Measurements from ENCODE around the gene NAV3. TPM values are rescaled to one million over a fixed set of nuclear protein-coding genes. Genes with fewer than 3 reads are reported as not detected.

NAV3 gene
- polyA plus RNA-seq, 1 experiment: 91.7 TPM

- ChIA-PET POLR2A (no interaction called here), CTCF (no interaction called here)
- Histone ChIP-seq H3K36me3 (ENCODE audit: control insufficient read depth, insufficient read depth, low read length) (no peaks in the 10 kb centered on the region), H3K4me3 (ENCODE audit: low read depth, low read length) (no peak overlapping the region), H3K27me3 (ENCODE audit: control insufficient read depth, insufficient read depth, low read length) (no peaks in the 10 kb centered on the region)
- DNase-seq (ENCODE audit: low read depth): no peak
- no peak for TF ChIP-seq CTCF (IDR thresholded peaks at IDR 0.05; ENCODE audit: insufficient read depth, low read depth, low read length)
Observed at GRCh38 chr12:77983859-77984258, 153.2 kb downstream of the NAV3 start.

DNA sequence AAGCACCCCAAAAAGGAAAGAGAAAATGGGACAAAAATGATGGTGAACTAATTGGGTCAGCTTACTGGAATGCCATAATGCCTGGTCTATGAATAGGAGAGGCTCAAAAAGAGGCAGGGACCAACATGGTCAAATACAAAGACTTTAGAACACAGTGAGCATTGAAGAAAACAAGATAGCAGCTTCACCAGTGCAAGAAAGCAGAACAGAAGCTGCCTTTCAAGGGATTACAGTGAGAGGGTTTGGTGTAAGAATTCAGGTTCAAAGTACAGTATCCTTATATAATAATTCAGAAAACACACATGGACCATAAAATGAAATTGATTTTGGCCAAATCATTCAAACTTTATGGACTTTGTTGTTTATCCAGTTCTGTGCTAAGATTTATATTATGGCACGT, 162.1 kb downstream of the NAV3 start:
- no peak overlapping the region for H3K4me3 ChIP-seq (ENCODE audit: low read depth, low read length)
- no peak for TF ChIP-seq CTCF (IDR thresholded peaks at IDR 0.05; ENCODE audit: insufficient read depth, low read depth, low read length)
- H3K27me3 ChIP-seq (ENCODE audit: control insufficient read depth, insufficient read depth, low read length): no peaks in the 10 kb centered on the region
- ChIA-PET CTCF (interaction anchor here (0.8 to 1.3 kb wide), 2 partner anchors 68 to 669 kb away, joined by 3 read pairs; no protein-coding TSS in a partner anchor), POLR2A (interaction anchor here (0.7 kb wide), 1 partner anchor 46 kb away, joined by 3 read pairs; no protein-coding TSS in a partner anchor)
- H3K36me3 ChIP-seq (ENCODE audit: control insufficient read depth, insufficient read depth, low read length): no peaks in the 10 kb centered on the region
- no peak for DNase-seq (ENCODE audit: low read depth)

DNA sequence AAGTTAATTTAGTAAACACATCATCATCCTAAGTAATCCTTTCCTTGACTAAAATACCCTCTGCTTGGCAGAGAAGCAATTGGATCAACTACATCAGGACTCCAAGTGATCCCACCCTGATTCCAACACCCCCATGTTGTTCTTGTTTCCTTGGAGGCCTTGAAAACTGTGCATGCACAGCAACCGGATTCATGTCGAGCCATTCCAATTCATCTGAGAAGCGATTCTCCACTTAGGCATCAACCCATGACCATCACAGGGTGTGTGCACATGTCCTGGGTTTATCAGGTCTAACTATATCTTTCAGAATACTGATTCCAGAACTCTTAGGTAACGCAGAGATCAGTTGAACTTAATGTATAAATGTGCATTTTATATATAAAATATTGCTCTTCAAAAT, 163.0 kb downstream of the NAV3 start:
- Histone ChIP-seq H3K27me3 (ENCODE audit: control insufficient read depth, insufficient read depth, low read length) (no peaks in the 10 kb centered on the region), H3K36me3 (ENCODE audit: control insufficient read depth, insufficient read depth, low read length) (no peaks in the 10 kb centered on the region), H3K4me3 (ENCODE audit: low read depth, low read length) (no peak overlapping the region)
- DNase-seq (ENCODE audit: low read depth): no peak
- TF ChIP-seq CTCF (IDR thresholded peaks at IDR 0.05; ENCODE audit: insufficient read depth, low read depth, low read length): no peak
- ChIA-PET POLR2A (interaction anchor here (0.7 kb wide), 1 partner anchor 46 kb away, joined by 3 read pairs; no protein-coding TSS in a partner anchor), CTCF (interaction anchor here (0.8 to 1.3 kb wide), 2 partner anchors 69 to 670 kb away, joined by 3 read pairs; no protein-coding TSS in a partner anchor)

DNA sequence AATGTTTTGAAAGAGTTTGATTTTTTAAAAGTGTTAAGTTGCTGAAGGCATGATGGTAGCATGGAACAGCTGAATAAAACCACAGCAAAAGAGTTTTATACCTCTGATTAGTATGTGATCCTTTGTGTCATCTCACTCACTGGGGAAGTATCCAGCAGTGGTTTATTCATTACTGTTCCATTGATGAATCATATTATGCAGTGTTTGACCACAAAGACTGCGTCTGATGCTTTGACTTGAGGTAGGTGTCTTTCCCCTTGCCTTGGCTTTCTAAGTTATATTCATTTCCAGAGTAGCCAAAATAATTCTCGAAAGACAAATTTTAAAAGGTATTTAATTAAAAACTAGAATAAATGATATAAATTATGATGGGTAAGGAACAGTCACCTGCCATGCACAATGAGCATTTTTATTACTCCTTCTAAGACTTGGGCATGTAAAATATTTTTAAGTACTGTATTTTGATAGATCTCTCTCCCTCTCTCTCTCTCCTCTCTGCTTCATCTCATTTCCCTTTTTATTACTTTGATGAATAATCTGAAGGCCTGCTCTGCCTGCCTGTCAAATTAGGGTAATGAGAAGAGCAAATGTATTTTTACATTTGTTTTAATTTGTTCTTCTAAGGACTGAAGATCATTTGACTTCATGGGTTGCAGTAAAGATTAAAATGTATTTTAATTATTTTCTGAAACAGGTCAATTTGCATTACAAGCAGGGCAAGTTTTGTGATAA, 164.9 kb downstream of the NAV3 start:
- DNase-seq (ENCODE audit: low read depth): peak; percentile 32
- TF ChIP-seq CTCF (IDR thresholded peaks at IDR 0.05; ENCODE audit: insufficient read depth, low read depth, low read length): no peak
- ChIA-PET CTCF (interaction anchor here (0.6 kb wide), 1 partner anchor 1540 kb away, joined by 3 read pairs; no protein-coding TSS in a partner anchor), POLR2A (no interaction called here)
- Histone ChIP-seq H3K4me3 (ENCODE audit: low read depth, low read length) (no peak overlapping the region), H3K36me3 (ENCODE audit: control insufficient read depth, insufficient read depth, low read length) (0 out of 2 replicates have a peak, but pooled peaks cover 1% of the 10 kb centered on the region), H3K27me3 (ENCODE audit: control insufficient read depth, insufficient read depth, low read length) (no peaks in the 10 kb centered on the region)

- no peak for TF ChIP-seq CTCF (IDR thresholded peaks at IDR 0.05; ENCODE audit: insufficient read depth, low read depth, low read length)
- Histone ChIP-seq H3K27me3 (ENCODE audit: control insufficient read depth, insufficient read depth, low read length) (no peaks in the 10 kb centered on the region), H3K36me3 (ENCODE audit: control insufficient read depth, insufficient read depth, low read length) (0 out of 2 replicates have a peak, but pooled peaks cover 1% of the 10 kb centered on the region), H3K4me3 (ENCODE audit: low read depth, low read length) (no peak overlapping the region)
- DNase-seq (ENCODE audit: low read depth): no peak
- POLR2A ChIA-PET: no interaction called here
- CTCF ChIA-PET: interaction anchor here (1.4 to 2.0 kb wide), 2 partner anchors 12 to 90 kb away, joined by 4 to 5 read pairs; no protein-coding TSS in a partner anchor
Observed at GRCh38 chr12:77996670-77997069, 166.0 kb downstream of the NAV3 start.
